Activated CD4-positive, CD25-positive, alpha-beta regulatory T cell treated with anti-CD3 and anti-CD28 coated beads, Interleukin-2, amount 50 U/mL, for 16 hours (primary cell): ENCODE data around the gene TYW1.
"Not testable (repeated sequence)": the region's sequence is repeated elsewhere in the genome, so short reads cannot be mapped to it uniquely, and the experiment has no call there.

Experiments
- DNase-seq: peaks from one replicate; pipeline ENCODE4 v3.0.0-alpha.2; 2020; ENCODE audit warnings: low read depth, low spot score

TYW1 gene

DNA sequence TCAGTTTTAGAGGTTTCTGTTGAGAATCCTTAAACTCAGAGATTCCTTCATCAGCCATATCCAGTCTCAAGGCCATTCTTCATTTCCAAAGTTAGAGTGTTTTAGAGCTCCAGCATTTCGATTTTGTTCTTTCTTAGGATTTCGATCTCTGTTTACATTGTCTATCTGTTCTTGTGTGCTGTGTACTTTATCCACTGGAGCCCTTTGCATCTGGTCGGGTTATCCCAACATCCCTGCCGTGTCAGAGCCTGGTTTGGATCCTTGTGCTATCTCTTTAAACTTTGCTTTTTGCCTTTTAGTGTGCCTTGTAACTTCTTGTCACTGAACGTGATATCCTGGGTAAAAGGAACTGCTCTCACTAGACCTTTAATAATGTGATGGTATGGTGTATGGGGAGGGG, 131.6 kb downstream of the TYW1 start:
- not testable (repeated sequence) for DNase-seq

DNA sequence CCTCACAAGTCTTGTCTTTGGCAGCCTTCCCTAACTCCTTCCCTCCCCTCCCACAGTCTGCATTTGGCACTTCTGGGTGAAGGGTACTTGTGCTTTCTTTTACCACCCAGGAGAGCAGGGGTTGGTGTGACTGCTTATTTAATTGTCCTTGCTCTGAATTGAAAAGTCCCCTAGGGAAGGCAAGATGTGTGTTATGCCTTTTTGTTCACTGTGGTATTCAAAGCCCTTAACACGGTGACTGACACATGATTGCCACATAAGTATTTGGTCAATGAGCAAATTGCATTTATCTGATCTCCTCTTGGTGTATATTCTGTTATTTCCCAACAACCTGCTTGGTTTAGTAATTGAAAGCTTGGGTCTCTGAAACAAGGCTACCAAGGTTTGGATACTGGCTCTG, 134.1 kb downstream of the TYW1 start:
- not testable (repeated sequence) for DNase-seq

- DNase-seq = not testable (repeated sequence)
Measured at GRCh38 chr7:67134912-67135311, 138.3 kb downstream of the TYW1 start.

DNA sequence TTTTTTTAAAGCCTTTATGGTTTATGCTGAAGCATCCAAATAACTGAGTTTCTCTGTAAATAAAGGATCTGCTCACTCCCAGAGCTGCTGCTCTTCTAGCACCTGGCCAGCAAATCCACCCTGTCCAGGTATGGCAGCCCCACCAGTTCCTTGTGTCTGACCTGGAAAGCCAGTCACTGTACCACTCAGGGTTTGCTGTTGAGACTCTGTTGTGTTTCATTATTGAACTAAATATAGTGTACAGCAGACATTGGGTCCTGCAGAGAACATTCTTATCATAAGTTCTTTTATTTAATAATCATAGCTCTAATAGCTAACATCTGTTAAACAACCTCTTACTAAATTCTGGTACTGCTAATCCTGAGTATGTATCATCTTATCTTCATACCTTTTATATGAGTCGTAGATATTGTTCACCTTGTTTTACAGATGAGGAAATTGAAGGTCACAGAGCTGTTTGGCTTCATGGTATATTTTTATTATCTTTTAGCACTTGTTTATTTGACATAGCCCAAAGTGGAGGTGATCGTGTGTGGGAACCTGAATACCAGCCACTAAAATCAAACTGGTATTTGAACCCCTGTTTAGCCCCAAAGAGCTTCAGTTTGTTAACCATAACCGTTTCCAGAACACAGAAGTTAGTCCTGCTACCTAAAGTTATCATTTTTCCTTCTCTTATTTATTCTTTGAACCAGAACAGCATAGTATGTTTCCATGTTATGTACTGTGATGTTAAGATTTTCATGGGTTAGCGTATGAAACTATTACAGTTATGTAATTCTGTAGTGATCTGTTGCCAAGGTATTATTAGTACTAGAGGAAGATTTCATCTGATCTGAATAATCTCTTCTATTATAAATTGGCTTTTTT, 139.2 kb downstream of the TYW1 start:
- not testable (repeated sequence) for DNase-seq

GRCh38 chr7:67137489-67137888, 140.9 kb downstream of the TYW1 start:
- not testable (repeated sequence) for DNase-seq

DNA sequence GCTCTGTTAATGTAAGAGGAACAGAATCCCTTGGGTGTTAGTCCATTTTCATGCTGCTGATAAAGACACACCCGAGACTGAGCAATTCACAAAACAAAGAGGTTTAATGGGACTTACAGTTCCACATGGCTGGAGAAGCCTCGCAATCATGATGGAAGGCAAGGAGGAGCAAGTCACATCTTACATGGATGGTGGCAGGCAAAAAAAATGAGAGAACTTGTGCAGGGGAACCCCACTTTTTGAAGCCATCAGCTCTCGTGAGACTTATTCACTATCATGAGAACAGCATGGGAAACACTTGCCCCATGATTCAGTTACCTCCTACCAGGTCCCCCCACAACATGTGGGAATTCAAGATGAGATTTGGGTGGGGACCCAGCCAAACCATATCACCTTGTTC, 143.2 kb downstream of the TYW1 start:
- not testable (repeated sequence) for DNase-seq

- DNase-seq = not testable (repeated sequence)
Measured at GRCh38 chr7:67141001-67141400, 144.4 kb downstream of the TYW1 start.

- not testable (repeated sequence) for DNase-seq
Measured at GRCh38 chr7:67143091-67143786, 146.6 kb downstream of the TYW1 start.

- not testable (repeated sequence) for DNase-seq
Measured at GRCh38 chr7:67145581-67146193, 149.1 kb downstream of the TYW1 start.

DNA sequence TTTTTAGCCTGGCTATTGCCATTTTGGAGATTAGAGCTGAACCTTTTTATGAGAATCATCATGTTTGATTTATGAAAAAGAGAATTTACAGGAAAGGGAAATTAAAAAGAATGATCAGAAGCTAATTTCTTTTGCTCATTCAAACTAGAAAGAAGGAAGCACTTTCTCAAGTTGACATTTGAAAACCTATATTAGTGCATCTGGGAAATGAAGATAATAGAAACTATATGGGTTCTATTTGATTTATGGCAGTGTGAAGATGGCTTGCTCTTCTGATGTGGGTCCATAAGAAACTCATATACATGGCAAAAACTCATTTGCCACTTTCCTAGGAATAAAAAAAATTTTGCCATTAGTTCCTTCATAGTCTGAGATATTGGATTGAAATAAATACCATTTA, 152.5 kb downstream of the TYW1 start:
- not testable (repeated sequence) for DNase-seq

DNA sequence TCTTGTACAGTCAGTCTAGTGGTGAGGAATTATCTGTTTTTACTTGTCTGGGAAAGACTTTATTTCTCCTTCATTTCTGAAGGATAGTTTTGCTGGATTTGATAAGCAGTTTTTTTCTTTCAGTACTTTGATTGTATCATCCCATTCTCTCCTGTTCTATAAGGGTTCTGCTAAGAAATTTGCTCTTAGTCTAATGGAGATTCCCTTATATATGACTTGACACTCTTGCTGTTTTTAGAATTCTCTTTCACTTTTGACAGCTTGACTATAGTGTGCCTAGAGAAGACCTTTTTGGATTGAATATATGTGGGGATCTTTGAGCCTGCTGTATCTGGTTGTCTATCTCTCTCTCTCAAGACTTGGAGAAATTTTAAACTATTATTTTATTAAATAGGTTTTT, 157.7 kb downstream of the TYW1 start:
- DNase-seq = not testable (repeated sequence)

DNA sequence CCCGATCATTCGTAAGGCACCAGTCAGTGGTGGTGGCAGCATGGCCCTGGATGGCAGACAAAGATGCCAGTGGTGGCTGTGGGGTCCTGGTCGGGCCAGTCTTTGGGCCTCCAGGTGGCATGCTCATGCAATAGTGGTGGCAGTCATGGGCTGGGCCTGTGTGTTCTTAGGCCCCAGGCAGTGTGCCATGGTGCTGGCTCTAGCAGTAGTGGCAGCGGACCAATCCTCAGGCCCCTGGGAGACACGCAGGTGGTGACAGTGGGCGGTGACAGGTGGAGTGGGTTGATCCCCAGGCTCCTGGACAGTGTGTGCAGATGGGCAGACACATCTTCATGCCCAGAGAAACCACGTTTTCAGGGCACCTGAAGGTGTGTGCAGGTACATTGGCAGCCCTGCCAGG, 159.4 kb downstream of the TYW1 start:
- DNase-seq = not testable (repeated sequence)

DNA sequence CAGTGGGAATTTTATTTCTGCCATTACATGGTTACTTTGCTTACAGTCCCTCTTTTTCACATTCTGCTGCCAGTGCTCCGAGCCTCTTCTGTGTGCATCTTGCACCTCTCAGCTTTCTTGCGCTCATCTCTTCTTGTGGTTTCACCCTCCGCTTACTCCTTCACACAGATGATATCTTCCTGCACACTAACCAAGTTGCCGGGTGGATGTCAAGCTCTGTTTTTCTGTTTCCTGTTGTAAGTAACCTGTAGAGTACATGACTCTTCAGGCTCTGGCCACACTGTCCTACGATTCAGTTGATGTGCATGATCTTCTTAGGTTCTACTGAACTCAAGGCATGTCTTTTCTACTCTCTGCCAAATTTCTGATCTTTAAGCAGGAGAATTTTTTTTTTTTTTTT, 166.7 kb downstream of the TYW1 start:
- DNase-seq = not testable (repeated sequence)

DNA sequence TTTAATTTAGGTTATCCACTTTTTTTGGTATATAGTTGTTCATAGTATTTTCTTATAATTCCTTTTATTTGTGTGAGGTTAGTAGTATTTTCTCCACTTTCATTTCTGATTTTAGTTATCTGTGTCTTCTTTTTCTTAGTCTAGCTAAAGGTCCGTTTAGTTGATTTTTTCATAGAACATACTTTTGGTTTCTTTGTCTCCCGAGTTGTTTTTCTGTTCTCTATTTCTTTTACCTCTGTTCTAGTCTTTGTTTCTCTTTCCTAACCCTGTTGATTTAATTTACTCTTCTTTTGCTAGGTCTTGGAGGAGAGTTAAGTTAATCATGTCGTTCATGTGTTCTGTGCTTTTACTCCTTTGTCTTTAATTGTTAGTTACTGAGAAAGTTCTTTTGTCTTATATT, 174.5 kb downstream of the TYW1 start:
- not testable (repeated sequence) for DNase-seq

DNA sequence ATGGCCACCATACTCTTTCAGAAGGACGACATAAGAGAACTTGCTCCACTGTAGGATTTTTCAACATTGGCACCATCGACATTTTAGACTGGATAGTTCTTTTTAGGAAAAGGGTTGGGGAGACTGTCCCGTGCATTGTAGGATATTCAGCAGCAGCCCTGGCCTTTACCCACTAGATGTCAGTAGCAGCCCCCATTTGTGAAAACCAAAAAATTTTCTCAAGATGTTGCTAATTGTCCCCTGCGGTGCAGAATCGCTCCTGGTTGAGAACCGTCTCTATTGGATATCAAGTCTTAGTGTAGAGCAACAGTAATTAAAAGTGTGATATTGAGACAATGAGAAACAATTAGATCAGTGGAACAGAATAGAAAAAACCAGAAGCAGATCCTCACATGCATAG, 180.1 kb downstream of the TYW1 start:
- DNase-seq = not testable (repeated sequence)

DNA sequence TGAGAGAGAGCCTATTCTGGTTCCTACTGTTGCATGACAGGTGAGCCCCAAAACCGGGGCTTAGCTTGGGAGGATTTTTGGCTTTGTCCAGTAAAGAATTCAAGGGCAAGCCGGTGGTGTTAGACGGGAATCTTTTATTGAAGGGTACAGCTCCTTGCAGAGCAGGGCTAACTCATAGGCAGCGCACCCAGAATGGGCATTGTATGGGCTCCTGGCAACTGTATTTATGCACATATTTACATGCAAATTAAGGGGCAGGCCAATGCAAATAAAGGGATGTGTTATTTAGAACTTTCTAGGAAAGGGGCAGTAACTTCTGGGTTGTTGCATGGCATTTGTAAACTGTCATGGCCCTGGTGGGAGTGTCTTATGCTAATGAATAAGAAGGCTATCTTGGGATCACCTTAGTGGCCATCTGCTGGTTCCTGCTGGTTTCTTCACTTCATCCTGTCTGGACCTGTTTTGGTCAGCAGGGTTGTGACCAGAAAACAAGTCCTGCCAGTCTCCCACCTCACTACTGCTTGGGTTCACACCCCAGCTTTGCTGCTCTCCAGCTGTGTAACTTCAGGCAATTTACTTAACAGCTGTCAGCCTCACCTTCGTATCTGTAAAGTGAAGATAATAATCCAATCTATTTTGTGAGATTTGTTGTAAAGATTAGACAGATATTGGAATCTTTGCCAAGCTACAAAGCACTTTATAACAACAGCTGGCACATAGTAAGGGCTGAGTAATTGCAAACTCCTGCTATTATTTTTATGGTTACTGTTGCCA, 182.5 kb downstream of the TYW1 start:
- DNase-seq = not testable (repeated sequence)

DNA sequence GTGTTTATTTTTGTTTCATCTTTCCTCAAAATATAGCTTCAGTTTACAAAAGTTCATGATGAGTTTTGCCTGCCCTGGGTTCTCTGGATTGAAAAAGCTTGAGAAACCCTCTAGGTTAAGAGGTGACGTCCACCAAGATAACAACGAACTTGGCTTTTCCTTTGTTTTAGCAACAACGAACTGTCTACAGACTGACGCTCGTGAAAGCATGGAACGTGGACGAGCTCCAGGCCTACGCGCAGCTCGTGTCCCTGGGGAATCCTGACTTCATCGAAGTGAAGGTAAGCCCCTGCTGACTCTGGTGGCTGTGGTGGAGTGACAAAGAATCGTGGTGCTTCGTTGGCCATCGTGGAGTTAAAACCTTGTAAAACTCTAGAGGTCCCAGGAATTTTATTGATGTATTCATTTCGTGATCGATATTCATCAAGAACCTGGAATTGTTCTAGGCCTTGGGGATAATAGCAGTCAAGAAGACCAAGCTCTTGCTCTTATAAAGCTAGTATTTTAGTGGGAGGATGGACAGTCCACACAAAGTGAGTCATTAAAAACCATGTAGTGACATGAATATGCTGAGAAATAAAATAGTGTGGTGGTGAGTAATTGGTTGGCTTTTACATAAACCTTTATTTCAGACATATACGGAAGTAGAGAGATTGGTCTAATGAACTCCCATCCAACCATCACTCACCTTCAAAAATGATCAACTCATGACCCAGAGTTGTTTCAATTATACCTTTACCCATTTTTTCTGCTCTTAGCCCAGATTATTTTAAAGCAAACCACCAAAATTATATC, 186.5 kb downstream of the TYW1 start:
- not testable (repeated sequence) for DNase-seq

GRCh38 chr7:67184912-67185659, 188.5 kb downstream of the TYW1 start:
- not testable (repeated sequence) for DNase-seq

DNA sequence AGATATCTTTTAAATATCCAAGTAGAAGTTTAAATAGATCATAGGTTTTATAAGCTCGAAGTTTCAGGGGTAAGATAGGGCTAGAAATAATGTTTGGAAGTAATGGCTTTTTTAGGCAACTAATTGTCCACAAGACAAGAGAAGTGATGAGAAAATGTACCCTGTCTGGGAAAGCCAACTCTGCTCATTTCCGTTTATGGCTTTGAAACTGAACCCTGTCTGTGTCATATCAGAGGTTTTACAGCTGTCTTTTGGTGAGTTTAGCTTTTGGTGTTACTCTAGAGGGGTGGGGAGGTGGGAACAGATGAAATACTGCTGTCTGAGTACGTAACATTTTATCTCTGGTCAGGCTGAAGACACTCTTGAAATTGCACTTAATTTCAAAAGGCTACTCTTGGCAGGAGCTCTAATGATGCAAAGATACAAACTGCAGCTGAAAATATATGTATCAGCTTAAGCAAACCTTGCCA, 189.1 kb downstream of the TYW1 start:
- DNase-seq = not testable (repeated sequence)

DNA sequence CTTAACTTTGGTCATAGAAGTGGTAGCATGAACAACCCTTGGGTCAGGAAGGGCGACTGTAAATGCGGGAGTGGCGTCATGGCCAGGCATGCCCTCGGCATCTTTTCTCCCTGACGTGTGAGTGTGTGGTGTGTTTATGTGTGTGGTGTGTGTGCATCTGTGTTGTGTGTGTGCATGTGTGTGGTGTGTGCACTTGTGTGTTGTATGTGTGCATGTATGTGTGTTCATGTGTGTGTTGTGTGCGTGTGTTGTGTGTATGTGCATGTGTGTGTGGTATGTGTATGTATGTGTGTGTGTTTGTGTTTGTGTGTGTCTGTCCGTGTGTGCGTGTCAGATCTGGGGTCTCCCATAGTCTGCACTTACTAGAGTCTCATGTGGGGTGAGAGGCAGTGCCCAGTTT, 192.5 kb downstream of the TYW1 start:
- DNase-seq = not testable (repeated sequence)
